ENCODE results near the gene BMPER. TPM values are rescaled to one million over a fixed set of nuclear protein-coding genes. Genes with fewer than 3 reads are reported as not detected.

BMPER gene
- total and polyA plus RNA-seq, 2 of the 8 experiments (the other 6 are each of a cell fraction or from before 2014, with no cell fraction given): 0.33 to 0.69 TPM

DNA sequence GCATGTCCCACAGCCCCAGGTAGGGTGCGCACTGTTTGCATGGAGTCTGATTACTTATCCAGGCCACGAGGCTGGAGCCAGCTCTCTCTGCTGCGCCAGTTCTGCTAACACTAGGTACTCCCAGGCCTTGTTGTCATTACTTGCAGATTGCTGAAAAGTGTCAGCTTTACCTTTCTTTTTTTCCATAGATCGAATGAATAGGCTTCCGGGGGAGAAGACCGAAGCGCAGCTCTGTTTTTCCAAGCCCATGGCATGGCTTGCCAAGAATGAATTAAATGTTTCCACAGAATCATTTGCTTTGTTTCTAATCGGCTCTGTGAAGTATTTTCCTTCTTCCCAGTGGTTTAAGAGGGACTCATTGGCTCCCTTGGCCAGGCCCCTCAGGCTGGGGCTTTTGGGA, 285.8 kb downstream of the BMPER start:
- Histone ChIP-seq H3K18ac (ENCODE audit: extremely low read depth, low read length) (no peak overlapping the region), H3K79me2 (ENCODE audit: control insufficient read depth in 1 of 2, insufficient read depth in 2 of 2, low read length in 2 of 2) (no peaks in the 10 kb centered on the region), H4K20me1 (replicated peaks in 1 of 2; ENCODE audit: control insufficient read depth in 1 of 2, insufficient read depth in 2 of 2, low read length in 2 of 2) (no peaks in the 10 kb centered on the region), H4K8ac (ENCODE audit: extremely low read depth, insufficient read depth, low read length) (no peak overlapping the region), H3K14ac (ENCODE audit: insufficient read length) (no peak overlapping the region), H2AK5ac (ENCODE audit: low read depth, low read length) (no peak overlapping the region), H3K27ac (ENCODE audit: low read depth, low read length) (no peak overlapping the region), H3K23ac (ENCODE audit: insufficient read length) (no peak overlapping the region), H2BK12ac (ENCODE audit: low read depth, low read length) (no peak overlapping the region), H3K4me1 (replicated peaks in 1 of 4; ENCODE audit: control insufficient read depth in 3 of 4, insufficient read depth in 4 of 4, low read length in 3 of 4) (no peaks in the 10 kb centered on the region), H4K5ac (ENCODE audit: insufficient read length, low read depth, low read length) (no peak overlapping the region), H3K4me3 (ENCODE audit: extremely low read depth in 1 of 4, insufficient read depth in 2 of 4, low read depth in 3 of 4, low read length in 4 of 4) (no peak overlapping the region), H3K4me2 (ENCODE audit: insufficient read depth in 1 of 2, low read depth in 2 of 2, low read length in 2 of 2) (no peak overlapping the region), H3K9ac (replicated peaks in 1 of 4; ENCODE audit: extremely low read depth in 1 of 4, low read depth in 3 of 4, low read length in 3 of 4) (no peak overlapping the region), H3K56ac (replicated peaks; ENCODE audit: insufficient read length, low read depth, low read length) (no peak overlapping the region), H3K27me3 (replicated peaks in 1 of 4; ENCODE audit: control insufficient read depth in 3 of 4, extremely low read depth in 1 of 4, insufficient read depth in 3 of 4, low read length in 3 of 4) (no peaks in the 10 kb centered on the region), H2BK15ac (ENCODE audit: low read length) (no peak overlapping the region), H2BK5ac (ENCODE audit: low read depth, low read length) (no peak overlapping the region), H2BK20ac (ENCODE audit: low read length) (no peak overlapping the region), H3K23me2 (ENCODE audit: low read depth, low read length) (no peaks in the 10 kb centered on the region), H3K9me3 (ENCODE audit: insufficient read depth in 2 of 2, low read depth in 1 of 2, low read length in 1 of 2) (no peaks in the 10 kb centered on the region), H3K79me1 (ENCODE audit: low read depth, low read length) (no peaks in the 10 kb centered on the region), H2AFZ (ENCODE audit: low read length) (no peak overlapping the region), H2BK120ac (replicated peaks; ENCODE audit: low read depth, low read length) (no peak overlapping the region), H3K4ac (replicated peaks; ENCODE audit: insufficient read length, low read depth, low read length) (no peak overlapping the region), H3K36me3 (ENCODE audit: control insufficient read depth in 2 of 4, insufficient read depth in 4 of 4, low read length in 3 of 4) (no peaks in the 10 kb centered on the region), H4K91ac (replicated peaks; ENCODE audit: insufficient read length, low read length) (no peak overlapping the region)
- no peak for TF ChIP-seq KDM4A (IDR thresholded peaks at IDR 0.05; ENCODE audit: low read depth, low read length, severe bottlenecking)
- TF ChIP-seq CBX5 (IDR thresholded peaks at IDR 0.05; ENCODE audit: low read depth, low read length): no peak
- no peak for TF ChIP-seq MAX (IDR thresholded peaks at IDR 0.05)
- TF ChIP-seq E2F6 (IDR thresholded peaks at IDR 0.05): no peak
- no peak for TF ChIP-seq SP2 (IDR thresholded peaks at IDR 0.05; ENCODE audit: low read length)
- TF ChIP-seq GABPA (IDR thresholded peaks at IDR 0.05; ENCODE audit: borderline replicate concordance, insufficient read depth, low read length): no peak
- no peak for TF ChIP-seq SUZ12 (IDR thresholded peaks at IDR 0.05; ENCODE audit: low read length)
- TF ChIP-seq EGR1 (IDR thresholded peaks at IDR 0.05; ENCODE audit: borderline replicate concordance, low read depth, low read length): no peak
- no peak for TF ChIP-seq SP1 (IDR thresholded peaks at IDR 0.05; ENCODE audit: low read depth, low read length)
- no peak for TF ChIP-seq TEAD4 (IDR thresholded peaks at IDR 0.05; ENCODE audit: low read depth, low read length)
- TF ChIP-seq ZNF274 (IDR thresholded peaks at IDR 0.05; ENCODE audit: borderline replicate concordance, extremely low read depth, low read length): no peak
- CTCF ChIA-PET (ENCODE audit: partially characterized antibody): interaction anchor here (1.1 to 1.6 kb wide), 3 partner anchors 25 to 56 kb away, joined by 4 to 5 read pairs (median 5); no protein-coding TSS in a partner anchor
- FAIRE-seq (no peak), DNase-seq (ENCODE audit: low read depth in 1 of 2, low spot score in 2 of 2) (no peak)
- POLR2A ChIA-PET (ENCODE audit: partially characterized antibody): interaction anchor here (1.2 kb wide), 1 partner anchor 15 kb away, joined by 3 read pairs; no protein-coding TSS in a partner anchor
- 97% methylated on average over 8 of the region's 8 CpGs; no CpG with 5 or more reads in 1 of the 2 experiments for WGBS, 2 experiments (ENCODE audit: extremely low coverage in 1 of 2, insufficient coverage in 1 of 2, insufficient read length in 1 of 2, insufficient replicate concordance in 2 of 2, low coverage in 1 of 2, low lambda C conversion rate in 2 of 2, missing lambda C conversion rate in 1 of 2)

Data from H1 (cell line).